SHP77 treated with DMSO at 0.1 percent for 48 hours (cell line): ENCODE data around the gene SSTR3.
"Not testable (repeated sequence)": the region's sequence is repeated elsewhere in the genome, so short reads cannot be mapped to it uniquely, and the experiment has no call there.

Experiments used
- DNase-seq: peaks from one replicate; lab custom pipeline; 2025; lab: John Stamatoyannopoulos, UW

The SSTR3 gene

GRCh38 chr22:37212174-37212906, at the start of gene SSTR3:
SSTR3 (minus strand) TSS chr22:37212477; CDS start chr22:37207803, 4,674 bp downstream.
- no peak for DNase-seq

- no peak for DNase-seq
Measured at GRCh38 chr22:37260901-37261336, 48.6 kb upstream of the SSTR3 start.

GRCh38 chr22:37260155-37260795, 48.0 kb upstream of the SSTR3 start:
- no peak for DNase-seq

GRCh38 chr22:37259540-37260029, 47.3 kb upstream of the SSTR3 start:
- no peak for DNase-seq

- no peak for DNase-seq
Measured at GRCh38 chr22:37258753-37259401, 46.6 kb upstream of the SSTR3 start.

GRCh38 chr22:37258005-37258752, 45.9 kb upstream of the SSTR3 start:
- no peak for DNase-seq

- DNase-seq, result no peak
Measured at GRCh38 chr22:37256075-37256726, 43.9 kb upstream of the SSTR3 start.

- DNase-seq, result no peak
Measured at GRCh38 chr22:37255558-37256006, 43.3 kb upstream of the SSTR3 start.

- no peak for DNase-seq
Measured at GRCh38 chr22:37254867-37255233, 42.6 kb upstream of the SSTR3 start.

DNA sequence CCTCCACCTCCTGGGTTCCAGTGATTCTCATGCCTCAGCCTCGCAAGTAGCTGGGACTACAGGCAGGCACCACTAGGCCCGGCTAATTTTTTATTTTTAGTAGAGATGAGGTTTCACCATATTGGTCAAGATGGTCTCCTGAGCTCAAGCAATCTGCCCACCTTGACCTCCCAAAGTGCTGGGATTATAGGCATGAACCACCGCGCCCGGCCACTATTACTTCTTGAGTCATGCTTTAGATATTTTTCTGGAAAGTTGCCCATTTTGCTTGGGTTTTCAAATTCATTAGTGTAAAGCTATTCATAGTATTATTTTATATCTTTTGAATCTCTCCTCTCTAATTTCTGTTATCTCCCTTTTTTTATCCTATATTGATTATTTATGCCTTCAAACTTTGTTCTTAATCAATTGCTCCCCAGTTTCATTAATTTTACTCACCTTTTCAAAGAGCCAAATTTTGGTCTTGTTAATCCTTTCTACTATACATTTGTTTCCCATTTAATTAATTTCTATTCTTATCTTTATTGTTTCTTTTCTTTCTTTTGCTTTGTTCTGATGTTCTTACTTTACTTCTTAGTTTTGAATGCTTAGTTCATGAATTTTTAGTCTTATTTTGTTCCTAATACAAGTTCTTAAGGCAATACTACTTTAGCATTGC, 42.1 kb upstream of the SSTR3 start:
- DNase-seq, result no peak

- no peak for DNase-seq
Measured at GRCh38 chr22:37253126-37253660, 40.9 kb upstream of the SSTR3 start.

DNA sequence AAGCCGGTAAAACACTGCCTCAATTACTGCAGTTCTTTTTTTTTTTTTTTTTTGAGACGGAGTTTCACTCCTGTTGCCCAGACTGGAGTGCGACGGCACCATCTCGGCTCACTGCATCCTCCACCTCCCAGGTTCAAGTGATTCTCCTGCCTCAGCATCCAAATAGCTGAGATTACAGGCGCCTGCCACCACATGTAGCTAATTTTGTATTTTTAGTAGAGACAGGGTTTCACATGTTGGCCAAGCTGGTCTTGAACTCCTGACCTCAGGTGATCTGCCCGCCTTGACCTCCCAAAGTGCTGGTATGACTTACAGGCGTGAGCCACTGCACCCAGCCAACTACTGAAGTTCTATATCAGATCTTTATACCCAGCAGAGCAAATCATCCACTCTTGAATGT, 39.6 kb upstream of the SSTR3 start:
- not testable (repeated sequence) for DNase-seq

DNA sequence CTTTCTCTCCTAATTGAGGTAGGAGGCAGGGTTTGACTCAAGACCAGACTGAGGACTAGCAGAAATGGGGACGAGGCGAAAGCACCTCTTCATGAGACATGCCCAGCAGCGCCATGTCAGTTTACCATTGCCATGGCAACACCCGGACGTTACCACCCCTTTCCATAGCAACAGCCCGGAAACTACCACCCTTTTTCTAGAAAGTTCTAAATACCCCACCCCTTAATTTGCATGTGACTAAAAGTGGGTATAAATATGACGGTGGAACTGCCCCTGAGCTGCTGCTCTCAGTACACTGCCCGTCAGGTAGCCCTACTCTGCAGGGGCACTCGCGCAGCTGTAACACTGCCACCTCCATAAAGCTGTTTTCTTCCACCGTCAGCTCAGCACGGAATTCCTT, 37.7 kb upstream of the SSTR3 start:
- no peak for DNase-seq

- DNase-seq, result no peak
Measured at GRCh38 chr22:37248251-37248650, 36.0 kb upstream of the SSTR3 start.

- DNase-seq, result no peak
Measured at GRCh38 chr22:37245740-37246139, 33.5 kb upstream of the SSTR3 start.

DNA sequence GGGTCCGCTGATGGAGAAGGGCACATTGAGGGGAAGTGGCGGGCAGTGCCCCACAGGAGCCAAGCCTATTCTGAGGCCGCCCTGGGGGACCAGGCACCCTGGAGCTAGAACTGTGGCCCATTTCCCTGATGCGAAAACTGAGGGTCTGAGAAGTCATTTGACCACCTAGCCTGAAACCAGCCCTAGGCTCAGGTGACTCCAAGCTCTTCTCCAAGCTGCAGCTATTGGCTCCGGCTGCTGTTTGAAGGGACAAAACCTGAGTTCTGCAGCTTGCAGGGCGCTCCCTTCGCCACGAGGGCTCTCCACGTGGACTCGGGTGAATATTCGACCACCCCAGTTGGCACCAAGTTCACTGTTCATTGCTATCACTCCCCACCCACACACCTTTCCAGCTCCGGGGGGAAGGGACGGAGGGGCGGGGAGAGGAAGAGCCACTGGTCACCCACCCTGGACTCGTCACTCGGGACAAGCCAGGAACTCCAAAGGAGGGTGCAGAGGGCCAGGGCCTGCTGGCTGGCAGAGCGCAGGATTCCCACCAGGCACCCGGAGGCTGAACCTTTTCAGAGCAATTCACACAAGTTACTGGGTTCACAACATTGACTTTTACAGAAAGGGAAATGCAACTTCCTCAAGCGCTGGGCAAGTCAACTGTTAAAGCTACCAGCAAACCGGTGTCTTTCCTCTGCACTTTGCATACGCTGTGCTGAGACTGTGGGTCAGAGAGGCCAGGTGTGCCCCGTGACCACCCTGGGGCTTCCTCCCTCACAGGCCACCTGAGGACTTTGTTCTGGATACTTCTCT, 32.8 kb upstream of the SSTR3 start:
- DNase-seq, result no peak

GRCh38 chr22:37244114-37244921, 32.0 kb upstream of the SSTR3 start, which contains the start of gene RAC2:
RAC2 (minus strand) TSS chr22:37244269; CDS start chr22:37244148, 121 bp downstream.
- no peak for DNase-seq

GRCh38 chr22:37243402-37244113, 31.3 kb upstream of the SSTR3 start:
- no peak for DNase-seq
